Activated gamma-delta T cell treated with anti-CD3 and anti-CD28 coated beads, Interleukin-2, amount 50 U/mL, for 16 hours (primary cell): ENCODE data around the gene KRT13.

Source experiments
- DNase-seq: peaks from one replicate; pipeline ENCODE4 v3.0.0-alpha.2; 2020; ENCODE audit warnings: low read depth

Gene KRT13

DNA sequence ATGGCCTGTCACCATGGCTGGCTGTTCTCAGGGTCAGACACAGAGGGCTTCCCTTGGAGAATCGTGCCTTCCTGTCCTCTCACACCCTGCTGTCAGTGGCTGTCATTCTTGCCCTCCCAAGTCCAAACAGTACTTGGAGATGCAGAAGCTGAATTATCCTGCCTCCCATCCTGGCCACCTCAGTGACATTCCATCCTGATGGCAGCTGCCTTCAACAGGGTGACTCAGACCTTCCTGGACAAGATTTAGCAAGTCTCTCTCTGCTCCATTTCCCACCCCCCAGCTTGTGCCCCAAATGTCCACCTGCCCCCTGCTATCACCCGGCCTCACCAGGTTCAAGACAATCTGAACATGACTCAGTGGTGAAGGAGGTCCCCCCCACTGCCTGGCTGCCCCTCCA, 10.9 kb downstream of the KRT13 start:
- no peak for DNase-seq

DNA sequence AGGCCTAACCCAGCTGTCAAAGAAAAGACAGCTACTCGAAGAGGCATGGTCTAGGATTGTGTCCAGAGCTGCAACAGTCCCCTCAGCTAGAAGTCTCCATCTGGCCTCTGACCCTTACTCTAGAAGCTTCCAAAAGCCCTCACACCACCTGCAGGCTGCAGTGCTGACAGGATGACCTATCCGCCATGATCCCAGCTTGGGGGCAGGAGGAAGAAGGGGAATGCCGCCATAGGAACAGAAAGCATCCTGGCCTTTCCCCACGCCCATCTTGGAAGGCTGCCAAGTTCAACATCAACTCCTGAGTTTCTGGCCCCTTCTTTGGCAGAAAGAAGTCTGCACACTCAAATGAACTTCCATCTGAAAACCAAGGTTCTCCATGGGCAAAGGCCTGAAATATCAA, 12.6 kb downstream of the KRT13 start:
- DNase-seq, result no peak

GRCh38 chr17:41492351-41492750, 13.1 kb downstream of the KRT13 start:
- DNase-seq, result no peak

GRCh38 chr17:41491476-41491875, 13.9 kb downstream of the KRT13 start:
- no peak for DNase-seq

DNA sequence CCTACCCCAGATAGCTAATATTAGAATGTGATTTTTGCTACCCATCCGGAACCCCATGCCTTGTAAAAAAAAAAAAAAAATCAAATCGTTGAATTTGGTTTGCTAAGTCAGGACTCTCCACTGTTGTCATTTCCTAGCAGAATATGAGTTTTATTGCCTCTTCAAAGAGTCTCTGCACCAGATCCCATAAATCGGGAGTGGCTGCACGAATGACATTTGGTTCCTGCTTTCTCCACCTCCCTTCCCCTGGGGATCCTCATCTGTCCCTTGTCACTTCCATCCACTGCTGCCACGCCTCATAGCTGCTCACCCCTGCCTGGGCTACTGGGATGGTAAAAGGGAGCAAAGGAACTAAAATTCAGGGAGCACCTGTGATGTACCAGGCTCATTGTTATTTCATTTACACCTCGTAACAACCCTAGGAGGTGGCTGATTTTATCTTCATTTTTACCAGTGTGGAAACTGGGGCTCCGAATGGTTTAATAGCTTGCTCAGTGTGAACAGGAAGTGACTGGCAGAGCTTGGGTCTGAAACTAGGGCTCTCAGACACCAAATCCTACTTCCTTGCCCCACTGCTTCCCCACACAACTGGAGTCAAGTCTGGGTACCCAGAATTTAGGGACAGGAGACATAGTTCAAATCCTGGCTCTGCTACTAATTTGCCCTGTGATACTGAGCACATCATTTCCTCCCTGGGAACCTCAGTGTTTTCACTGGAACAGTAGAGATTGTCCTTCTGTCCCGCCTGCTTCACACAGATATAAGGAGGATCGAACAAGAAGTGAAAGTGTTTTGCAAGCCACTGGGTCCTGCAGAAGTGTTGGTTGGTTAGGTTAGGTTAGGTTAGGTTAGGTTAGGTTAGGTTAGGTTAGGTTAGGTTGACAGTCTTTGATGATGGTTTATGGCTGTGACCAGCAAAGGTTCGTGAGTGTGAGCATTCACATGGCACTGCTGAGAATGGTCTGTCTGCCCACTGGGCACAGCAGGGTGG, 15.1 kb downstream of the KRT13 start:
- no peak for DNase-seq

- no peak for DNase-seq
Measured at GRCh38 chr17:41489531-41489930, 15.9 kb downstream of the KRT13 start, which contains the start of gene KRT36. Gene KRT36, minus strand, starts transcription at chr17:41489910. Its CDS starts 46 bp downstream, at chr17:41489864.

GRCh38 chr17:41486809-41487530, 18.4 kb downstream of the KRT13 start:
- no peak for DNase-seq

DNA sequence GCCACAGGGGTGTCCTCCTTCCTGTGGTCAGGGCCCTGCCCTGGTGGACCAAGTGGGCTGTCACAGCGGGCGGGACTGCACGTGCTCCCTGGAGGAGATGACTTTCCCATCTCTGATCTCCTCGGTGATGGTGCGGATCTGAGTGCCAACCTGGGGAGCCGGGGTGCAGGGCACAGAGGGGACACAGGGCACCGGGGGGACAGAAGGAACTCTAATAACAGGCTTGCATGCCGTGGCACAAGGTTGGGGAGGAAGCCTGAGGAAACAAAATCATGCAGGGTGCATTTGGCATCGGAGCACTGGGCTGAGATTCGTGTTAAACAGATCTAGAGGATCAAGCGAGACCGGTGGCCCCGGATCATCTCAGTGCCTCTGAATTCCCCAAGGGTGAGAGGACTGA, 19.1 kb downstream of the KRT13 start:
- DNase-seq, result no peak

GRCh38 chr17:41484920-41485904, 20.2 kb downstream of the KRT13 start:
- DNase-seq, result no peak

DNA sequence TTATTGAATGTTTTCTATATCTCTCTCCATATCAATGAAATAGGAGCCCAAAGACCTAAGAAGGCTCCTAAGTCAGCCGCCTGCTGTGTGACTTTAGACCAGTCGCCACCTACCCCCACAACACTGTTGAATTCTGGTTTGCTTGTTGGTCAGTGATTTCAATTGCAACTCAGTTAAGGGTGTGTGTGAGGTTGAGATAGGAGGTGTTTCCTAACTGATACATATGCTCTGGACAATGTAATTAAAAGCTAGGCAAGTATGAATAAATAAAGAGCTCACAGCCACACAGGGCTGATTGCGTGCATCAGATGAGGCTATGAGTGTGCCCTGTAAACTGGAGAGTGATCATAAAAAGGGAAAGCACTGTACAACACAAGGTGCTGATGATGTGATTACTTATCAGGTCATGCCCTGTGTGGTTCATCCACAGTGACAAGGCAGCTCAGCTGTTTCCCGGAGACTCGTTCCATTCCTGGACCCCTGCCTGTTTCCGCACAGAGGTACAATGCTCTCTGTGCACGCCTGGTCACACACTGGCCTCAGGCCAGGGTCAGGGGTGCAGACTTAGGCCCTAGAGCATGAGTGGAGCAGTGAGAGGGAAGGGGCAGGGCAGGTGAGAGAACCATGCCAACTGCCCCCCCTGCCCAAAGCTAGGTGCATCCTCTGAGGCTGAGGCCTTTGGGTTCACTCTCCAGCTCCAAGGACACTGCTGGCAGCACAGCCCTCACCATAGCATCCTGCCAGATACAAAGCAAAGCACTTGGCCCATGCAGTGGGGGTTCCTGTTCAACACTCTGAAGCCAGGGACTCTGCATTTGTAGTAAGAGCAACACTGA, 21.2 kb downstream of the KRT13 start:
- DNase-seq, result no peak

DNA sequence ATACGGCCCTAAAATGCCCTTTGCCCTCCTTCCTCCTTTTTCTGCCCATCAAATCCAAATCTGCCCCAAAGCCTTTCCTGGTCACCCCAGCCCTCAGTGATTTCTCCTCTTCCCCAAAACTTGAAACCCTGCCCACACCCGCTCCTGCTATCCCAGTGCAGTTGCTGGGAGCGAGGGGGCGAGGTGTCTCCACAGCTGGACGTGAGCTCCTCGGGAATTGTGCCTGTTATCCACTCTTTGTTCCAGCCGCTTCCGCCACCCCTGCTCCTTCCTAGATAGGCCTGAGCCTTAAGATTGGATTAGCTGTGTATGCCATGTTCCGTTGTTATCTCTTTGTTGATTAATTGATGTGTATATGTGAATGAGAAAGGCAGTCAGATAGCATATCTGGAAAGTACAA, 21.9 kb downstream of the KRT13 start:
- no peak for DNase-seq

- DNase-seq, result no peak
Measured at GRCh38 chr17:41481036-41481435, 24.4 kb downstream of the KRT13 start, which contains the start of gene KRT35. Gene KRT35, minus strand, starts transcription at chr17:41481151. Its CDS starts 54 bp downstream, at chr17:41481097.

DNA sequence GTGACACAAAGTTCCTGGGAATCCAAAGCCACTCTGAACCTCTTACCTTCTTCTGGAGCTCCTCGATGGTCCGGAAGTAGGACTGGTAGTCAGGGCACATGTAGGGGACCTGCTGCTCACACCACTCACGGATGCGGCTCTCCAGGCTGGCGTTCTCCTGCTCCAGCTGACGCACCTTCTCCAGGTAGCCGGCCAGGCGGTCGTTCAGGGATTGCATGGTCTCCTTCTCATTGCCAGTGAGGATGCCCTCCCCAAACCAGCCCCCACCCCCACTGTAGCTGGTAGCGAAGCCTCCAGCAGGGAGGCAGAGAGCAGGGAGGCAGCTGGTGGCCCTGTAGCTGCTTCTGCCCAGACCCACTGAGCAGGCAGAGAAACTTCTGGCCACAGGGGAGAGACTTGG, 24.8 kb downstream of the KRT13 start:
- no peak for DNase-seq

DNA sequence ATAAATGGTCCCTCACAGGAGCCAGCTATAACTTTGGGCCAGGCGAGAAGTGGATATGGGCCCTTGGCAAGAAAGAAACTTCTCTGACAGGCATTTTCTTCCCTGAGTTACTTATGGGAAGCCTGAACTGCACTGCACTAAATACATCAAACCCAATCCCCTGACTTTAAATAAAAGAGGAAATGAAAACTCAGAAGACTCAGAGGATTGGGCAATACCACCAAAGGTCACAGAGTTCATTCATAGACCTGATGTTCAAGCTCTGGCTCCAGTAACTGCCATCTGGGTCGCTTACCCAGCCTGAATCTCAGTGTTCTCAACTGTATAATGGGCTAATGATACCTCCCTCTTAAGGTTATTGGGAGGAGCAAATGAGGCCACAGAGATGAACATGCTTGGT, 25.3 kb downstream of the KRT13 start:
- no peak for DNase-seq

DNA sequence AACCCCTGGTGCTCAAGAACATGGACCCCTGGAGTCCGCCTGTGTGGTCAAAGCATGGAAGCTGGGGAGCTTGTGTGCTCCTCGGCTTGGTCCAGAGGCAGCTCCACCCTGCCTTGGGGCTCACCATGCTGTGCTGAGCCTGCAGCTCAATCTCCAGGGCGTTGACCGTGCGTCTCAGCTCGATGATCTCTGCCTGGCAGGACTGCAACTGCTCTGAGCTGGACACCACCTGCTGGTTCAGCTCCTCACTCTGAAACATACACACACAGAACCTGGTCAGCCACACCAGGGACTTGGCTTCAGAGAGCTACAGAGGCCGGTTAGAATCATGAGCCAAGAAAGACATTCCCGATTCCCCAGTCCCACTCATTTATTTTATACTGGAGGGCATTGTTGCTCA, 27.2 kb downstream of the KRT13 start:
- no peak for DNase-seq

- DNase-seq, result no peak
Measured at GRCh38 chr17:41476866-41477815, 28.3 kb downstream of the KRT13 start.

DNA sequence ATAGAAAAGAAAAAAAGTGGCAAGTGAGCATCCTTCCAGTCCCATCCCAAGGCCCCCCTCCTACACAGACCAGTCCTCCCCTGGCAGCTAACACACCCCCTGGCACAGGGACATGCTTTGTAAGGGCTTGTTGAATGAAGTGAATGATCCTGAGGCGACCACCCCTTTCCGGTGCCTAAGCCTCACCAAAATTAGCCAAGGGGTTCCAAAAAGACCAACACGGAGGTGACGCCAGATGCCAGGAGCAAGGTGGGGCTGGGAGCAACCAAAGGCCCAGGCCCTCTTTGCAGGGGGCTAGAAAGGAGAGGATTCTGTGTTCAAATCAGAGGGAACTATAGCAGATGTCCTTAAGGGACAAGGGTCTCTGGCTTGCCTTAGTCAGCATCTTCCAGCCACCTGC, 30.0 kb downstream of the KRT13 start:
- DNase-seq, result no peak

DNA sequence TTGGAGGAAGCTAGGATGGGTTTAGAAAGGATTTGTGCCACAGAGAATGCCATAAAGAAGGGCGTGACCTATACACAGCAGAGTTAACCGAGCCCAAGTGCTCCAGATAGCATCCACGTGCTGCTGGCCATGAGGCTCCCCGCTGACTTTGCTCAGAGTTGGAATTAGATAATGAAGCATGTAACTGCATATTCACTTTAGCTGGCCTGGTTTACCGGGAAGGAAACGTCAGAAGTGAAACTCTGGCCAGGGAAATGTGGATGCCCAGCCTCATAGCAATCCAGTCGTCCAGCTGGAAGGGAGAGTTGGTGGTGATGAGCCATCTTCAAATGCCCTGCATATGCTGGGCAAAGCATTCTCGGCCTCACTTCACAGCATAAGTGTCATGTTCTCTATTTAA, 30.5 kb downstream of the KRT13 start:
- no peak for DNase-seq

DNA sequence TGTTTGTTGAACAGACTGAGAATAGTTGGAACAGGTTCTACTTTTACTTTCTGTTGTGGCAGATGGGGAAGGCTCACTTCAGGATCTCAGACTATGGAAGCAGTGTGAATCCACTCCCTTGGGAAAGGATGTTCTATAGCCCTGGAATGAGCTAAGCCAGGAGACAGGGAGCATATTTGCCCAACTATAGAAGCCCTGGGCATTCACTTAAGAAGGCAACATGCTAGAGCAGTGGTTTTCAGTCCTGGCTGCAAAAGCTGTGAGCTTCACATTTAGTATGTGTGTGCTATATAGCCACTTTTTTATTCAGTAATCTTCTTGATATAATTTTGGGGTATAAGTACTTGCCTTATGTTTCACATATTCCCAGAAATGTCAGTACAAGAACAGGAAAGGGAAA, 37.1 kb downstream of the KRT13 start:
- DNase-seq, result no peak

DNA sequence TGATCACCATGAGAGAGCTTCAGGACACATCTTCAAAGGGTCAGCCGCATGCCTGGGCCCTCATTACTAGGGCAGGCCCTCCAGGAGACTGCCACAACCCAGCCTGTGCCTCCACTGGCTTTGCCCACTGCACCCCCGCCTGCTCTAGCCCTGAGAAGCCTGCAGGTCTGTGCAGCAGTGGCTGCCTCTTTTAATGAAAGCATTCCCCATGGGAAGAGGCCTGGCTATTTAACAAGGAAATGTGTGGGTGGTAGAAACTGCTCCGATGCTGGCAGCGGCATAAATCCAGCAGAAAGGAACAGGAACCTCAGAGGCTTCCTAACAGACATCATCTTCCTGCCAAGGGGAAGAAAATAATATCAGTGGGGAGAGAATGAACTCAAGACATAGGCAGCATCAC, 37.9 kb downstream of the KRT13 start:
- DNase-seq, result no peak
